Measurements from ENCODE around the gene SENP1. TPM values are rescaled to one million over a fixed set of nuclear protein-coding genes. Genes with fewer than 3 reads are reported as not detected.
A peak's percentile ranks its signal among the peaks of the same experiment; 100 is the strongest.

The SENP1 gene
- total RNA-seq, 1 experiment from 2014 or later: 23.0 TPM

DNA sequence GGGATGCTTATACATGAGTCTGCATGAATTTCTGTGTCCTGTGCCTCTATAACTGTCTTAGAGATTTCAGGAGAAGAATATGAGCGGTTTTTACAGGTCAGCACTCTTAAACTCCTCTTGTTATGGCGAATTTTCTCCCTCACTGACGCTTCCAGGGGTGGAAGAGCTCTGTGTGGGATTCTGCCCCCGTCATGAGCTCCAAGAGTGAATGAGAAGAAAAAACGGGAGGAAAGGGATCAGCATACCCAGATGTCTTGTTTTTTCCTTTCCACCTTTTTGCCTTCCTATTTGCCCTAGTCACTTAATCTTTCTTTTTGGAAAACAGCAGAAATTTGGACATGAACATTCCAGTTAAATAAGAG is 13.9 kb upstream of the SENP1 start:
- Histone ChIP-seq H3K79me2 (ENCODE audit: low read depth) (peaks cover 19% of the 10 kb centered on the region), H3K27me3 (ENCODE audit: insufficient read depth, low read depth) (no peaks in the 10 kb centered on the region), H3F3A (ENCODE audit: insufficient read depth, low read depth) (peaks cover 13% of the 10 kb centered on the region; the same call in 1 of the 2 replicates), H3K4me1 (replicated peaks; ENCODE audit: insufficient read depth) (peaks cover 18% of the 10 kb centered on the region), H3K36me3 (ENCODE audit: low read depth) (no peaks in the 10 kb centered on the region), H3K9me3 (ENCODE audit: insufficient read depth, low read depth) (no peaks in the 10 kb centered on the region), H2AFZ (peak overlapping the region; percentile 85), H3K9me2 (ENCODE audit: insufficient read depth) (no peaks in the 10 kb centered on the region), H4K20me1 (ENCODE audit: insufficient read depth) (no peaks in the 10 kb centered on the region; the same call in 1 of the 2 replicates), H3K27ac (no peak overlapping the region), H3K4me3 (peak overlapping the region; percentile 78), H3K4me2 (peak overlapping the region; percentile 90)
- TF ChIP-seq, protein P1, sequence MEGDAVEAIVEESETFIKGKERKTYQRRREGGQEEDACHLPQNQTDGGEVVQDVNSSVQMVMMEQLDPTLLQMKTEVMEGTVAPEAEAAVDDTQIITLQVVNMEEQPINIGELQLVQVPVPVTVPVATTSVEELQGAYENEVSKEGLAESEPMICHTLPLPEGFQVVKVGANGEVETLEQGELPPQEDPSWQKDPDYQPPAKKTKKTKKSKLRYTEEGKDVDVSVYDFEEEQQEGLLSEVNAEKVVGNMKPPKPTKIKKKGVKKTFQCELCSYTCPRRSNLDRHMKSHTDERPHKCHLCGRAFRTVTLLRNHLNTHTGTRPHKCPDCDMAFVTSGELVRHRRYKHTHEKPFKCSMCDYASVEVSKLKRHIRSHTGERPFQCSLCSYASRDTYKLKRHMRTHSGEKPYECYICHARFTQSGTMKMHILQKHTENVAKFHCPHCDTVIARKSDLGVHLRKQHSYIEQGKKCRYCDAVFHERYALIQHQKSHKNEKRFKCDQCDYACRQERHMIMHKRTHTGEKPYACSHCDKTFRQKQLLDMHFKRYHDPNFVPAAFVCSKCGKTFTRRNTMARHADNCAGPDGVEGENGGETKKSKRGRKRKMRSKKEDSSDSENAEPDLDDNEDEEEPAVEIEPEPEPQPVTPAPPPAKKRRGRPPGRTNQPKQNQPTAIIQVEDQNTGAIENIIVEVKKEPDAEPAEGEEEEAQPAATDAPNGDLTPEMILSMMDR (conservative IDR thresholded peaks at IDR 0.05): no peak
- no peak for TF ChIP-seq EZH2 (IDR thresholded peaks at IDR 0.05; ENCODE audit: low read depth)
- DNase-seq: no peak
- intact Hi-C loops (cut with micrococcal nuclease; ENCODE audit: unreplicated experiment): no loop called here
- ChIA-PET POLR2A (ENCODE audit: unreplicated experiment) (interaction anchor here (0.8 to 1.2 kb wide), 2 partner anchors 14 to 28 kb away, joined by 4 to 6 read pairs; no protein-coding TSS in a partner anchor), CTCF (no interaction called here)
- TSS peak; percentile 46 for BruUV-seq (replicated peaks)

DNA sequence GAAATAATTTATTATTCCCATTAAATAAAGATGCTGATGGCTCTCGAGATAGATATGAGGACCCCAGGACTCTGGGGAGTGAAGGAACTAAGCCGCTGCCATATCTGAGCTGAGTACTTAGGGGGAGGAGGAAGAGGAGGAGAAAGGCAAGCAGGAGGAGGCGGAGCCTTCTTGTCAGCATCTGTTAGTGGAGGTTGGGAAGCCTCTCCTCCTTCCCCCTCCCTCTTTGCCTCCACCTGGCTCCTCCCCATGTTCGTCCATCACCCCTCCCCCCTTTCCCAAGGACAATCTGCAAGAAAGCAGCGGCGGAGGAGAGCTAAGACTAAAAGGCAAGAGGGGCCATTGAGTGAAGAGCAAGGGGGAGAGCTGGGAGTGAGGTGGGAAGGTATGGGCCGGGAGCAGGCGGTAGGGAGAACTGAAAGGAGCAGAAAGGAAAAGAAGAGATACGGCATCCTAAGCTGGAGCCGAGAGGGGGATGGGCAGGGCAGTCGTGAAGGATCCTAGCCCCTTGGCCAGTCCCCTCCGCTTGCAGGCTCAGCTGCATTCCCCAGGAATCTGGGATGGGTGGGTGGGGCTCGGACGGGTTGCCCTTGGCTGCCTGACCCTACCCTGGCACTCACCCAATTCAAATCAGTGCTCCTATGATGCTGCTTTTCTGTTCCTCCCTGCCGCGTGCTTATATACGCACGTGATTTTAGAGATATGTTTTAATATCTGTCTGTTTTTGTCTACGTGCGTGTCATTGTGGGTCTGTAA is 13.4 kb upstream of the SENP1 start, which contains the start of gene PFKM:
Gene PFKM, plus strand, starts transcription at position 287 of the 756 bp plus-strand sequence. CDS start 3,411 bp downstream, outside the sequence.
- Histone ChIP-seq H3K27me3 (ENCODE audit: insufficient read depth, low read depth) (no peaks in the 10 kb centered on the region), H4K20me1 (ENCODE audit: insufficient read depth) (no peaks in the 10 kb centered on the region; the same call in 1 of the 2 replicates), H3K4me3 (peak within 1 kb of the TSS; percentile 78), H3K79me2 (ENCODE audit: low read depth) (peaks cover 19% of the 10 kb centered on the region), H2AFZ (peak within 1 kb of the TSS; percentile 85), H3K4me1 (replicated peaks; ENCODE audit: insufficient read depth) (peaks cover 18% of the 10 kb centered on the region), H3K4me2 (peak within 1 kb of the TSS; percentile 90), H3K9me3 (ENCODE audit: insufficient read depth, low read depth) (no peaks in the 10 kb centered on the region), H3K27ac (0 out of 2 replicates have a peak within 1 kb of the TSS, but pooled peaks have one; percentile 20), H3F3A (ENCODE audit: insufficient read depth, low read depth) (peaks cover 13% of the 10 kb centered on the region; the same call in 1 of the 2 replicates), H3K9me2 (ENCODE audit: insufficient read depth) (no peaks in the 10 kb centered on the region), H3K36me3 (ENCODE audit: low read depth) (no peaks in the 10 kb centered on the region)
- TF ChIP-seq EZH2 (IDR thresholded peaks at IDR 0.05; ENCODE audit: low read depth): no peak
- TF ChIP-seq, protein P1 (conservative IDR thresholded peaks at IDR 0.05): no peak
- intact Hi-C loops (cut with micrococcal nuclease; ENCODE audit: unreplicated experiment): no loop called here
- peak; percentile 70 to 80 for DNase-seq
- ChIA-PET CTCF (interaction anchor here (0.6 kb wide), 1 partner anchor 57 kb away, joined by 5 read pairs; no protein-coding TSS in a partner anchor), POLR2A (ENCODE audit: unreplicated experiment) (interaction anchor here (0.6 to 1.2 kb wide), 4 partner anchors 14 to 281 kb away, joined by 4 to 7 read pairs (median 6); no protein-coding TSS in a partner anchor)
- BruUV-seq (replicated peaks): no TSS peak

DNA sequence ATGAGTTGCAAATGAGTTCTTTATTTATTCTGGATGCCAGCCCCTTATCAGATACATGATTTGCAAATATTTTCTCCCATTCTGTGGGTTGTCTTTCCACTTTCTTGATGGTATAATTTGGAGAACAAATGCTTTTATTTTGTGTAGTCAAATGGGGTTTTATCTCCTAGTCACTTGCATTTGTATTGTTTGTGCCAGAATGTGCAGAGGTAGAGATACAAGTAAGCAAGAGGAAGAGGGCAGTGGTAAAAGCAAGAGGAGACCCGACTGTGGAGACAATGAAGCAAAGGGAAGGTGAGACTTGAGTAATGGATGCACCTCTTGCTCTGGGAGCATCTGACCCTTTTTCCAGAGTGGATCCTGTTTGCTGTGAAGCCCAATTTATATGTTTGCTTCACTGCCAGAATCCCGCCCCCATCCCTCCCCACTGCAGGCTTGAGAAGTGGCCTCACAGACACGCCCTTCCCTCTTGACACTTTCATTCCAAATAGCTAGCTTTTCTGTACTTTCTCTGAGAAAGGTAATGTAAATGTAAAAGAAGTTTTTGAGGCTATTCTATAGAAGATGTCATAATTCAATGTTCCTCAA is 12.5 kb upstream of the SENP1 start:
- TF ChIP-seq, protein P1 (conservative IDR thresholded peaks at IDR 0.05): no peak
- TF ChIP-seq EZH2 (IDR thresholded peaks at IDR 0.05; ENCODE audit: low read depth): no peak
- intact Hi-C loops (cut with micrococcal nuclease; ENCODE audit: unreplicated experiment): no loop called here
- peaks cover 19% of the 10 kb centered on the region for H3K79me2 ChIP-seq (ENCODE audit: low read depth)
- H4K20me1 ChIP-seq (ENCODE audit: insufficient read depth): no peaks in the 10 kb centered on the region; the same call in 1 of the 2 replicates
- H3K27me3 ChIP-seq (ENCODE audit: insufficient read depth, low read depth): no peaks in the 10 kb centered on the region
- peak overlapping the region; percentile 85; the same call in 1 of the 2 replicates for H2AFZ ChIP-seq
- POLR2A ChIA-PET (ENCODE audit: unreplicated experiment): interaction anchor here (0.6 to 1.2 kb wide), 3 partner anchors 29 to 280 kb away, joined by 4 to 7 read pairs (median 5); no protein-coding TSS in a partner anchor
- no peaks in the 10 kb centered on the region for H3K9me2 ChIP-seq (ENCODE audit: insufficient read depth)
- peaks cover 18% of the 10 kb centered on the region for H3K4me1 ChIP-seq (replicated peaks; ENCODE audit: insufficient read depth)
- no peaks in the 10 kb centered on the region for H3K36me3 ChIP-seq (ENCODE audit: low read depth)
- no peaks in the 10 kb centered on the region for H3K9me3 ChIP-seq (ENCODE audit: insufficient read depth, low read depth)
- H3K4me3 ChIP-seq: peak overlapping the region; percentile 78
- H3K4me2 ChIP-seq: peak overlapping the region; percentile 90
- CTCF ChIA-PET: interaction anchor here (0.6 kb wide), 1 partner anchor 56 kb away, joined by 5 read pairs; no protein-coding TSS in a partner anchor
- BruUV-seq (replicated peaks): no TSS peak
- 0 out of 2 replicates have a peak overlapping the region, but pooled peaks have one; percentile 20 for H3K27ac ChIP-seq
- no peak for DNase-seq
- H3F3A ChIP-seq (ENCODE audit: insufficient read depth, low read depth): peaks cover 13% of the 10 kb centered on the region; the same call in 1 of the 2 replicates
